GM06990 (cell line): ENCODE measurements around the gene ASIC1.

ENCODE experiments used
- DNase-seq: peaks from one replicate; pipeline ENCODE4 v3.0.0-alpha.2; 2011; ENCODE audit not compliant: insufficient read length; ENCODE audit errors: extremely low read depth
- H3K27me3 ChIP-seq: replicated peaks from 2 replicates; pipeline ENCODE4 v1.6.0; 2011; ENCODE audit warnings: low read length; ENCODE audit not compliant: control insufficient read depth, insufficient read depth
- H3K36me3 ChIP-seq: 2 replicates; pipeline ENCODE4 v1.5.1; 2011; ENCODE audit warnings: low read length; ENCODE audit not compliant: control insufficient read depth, insufficient read depth
- H3K4me3 ChIP-seq: replicated peaks from 2 replicates; pipeline ENCODE4 v1.5.1; 2011; ENCODE audit warnings: low read depth, mild to moderate bottlenecking, control low read depth, low read length
- TF ChIP-seq, protein P1 (sequence below): IDR thresholded peaks from 2 replicates; pipeline ENCODE4 v1.5.1; 2011; ENCODE audit warnings: low read length, control low read depth, mild to moderate bottlenecking, inconsistent platforms; ENCODE audit not compliant: insufficient read depth, poor library complexity, severe bottlenecking

Gene ASIC1

DNA sequence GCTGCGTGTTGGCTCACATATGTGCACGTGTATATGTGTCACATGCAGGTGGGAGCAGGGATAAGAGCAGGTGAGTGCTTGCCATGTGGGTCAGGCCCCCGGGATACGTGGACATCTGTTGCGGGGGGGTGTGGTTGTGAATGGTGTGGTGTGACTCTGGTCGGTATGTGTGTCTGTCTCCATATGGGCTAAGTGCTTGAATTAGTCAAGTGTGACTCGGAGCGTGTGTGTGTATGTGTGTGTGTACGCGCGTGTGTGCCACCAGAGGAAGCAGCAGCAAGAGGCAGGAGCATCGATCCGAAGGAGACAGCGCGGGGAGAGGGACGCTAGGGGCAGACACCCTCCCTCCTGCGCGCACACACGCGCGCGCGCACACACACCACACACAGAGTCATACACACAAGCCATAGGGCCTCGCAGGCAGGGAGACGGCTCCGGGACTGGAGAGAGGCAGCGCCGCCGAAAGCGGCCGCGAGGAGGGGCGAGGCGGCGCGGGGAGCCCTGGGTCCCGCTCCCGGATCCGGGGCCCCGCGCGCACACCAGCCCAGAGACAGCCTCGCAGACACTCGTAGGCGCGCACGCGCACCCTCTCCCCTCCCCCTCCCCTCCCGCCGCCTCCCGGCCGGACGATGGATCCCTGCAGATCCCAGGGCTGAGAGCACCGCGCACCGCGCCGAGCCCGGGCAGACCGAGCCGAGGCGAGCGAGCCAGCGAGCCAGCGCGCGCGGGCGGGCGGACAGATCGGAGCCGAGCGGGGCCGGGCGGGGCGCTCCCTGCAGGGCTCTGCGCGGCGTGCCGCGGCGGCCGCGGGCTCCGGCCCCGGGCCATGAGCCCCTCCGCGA, at the start of gene ASIC1:
Gene ASIC1 (plus strand): TSS at position 597 of the 842 bp plus-strand sequence. CDS start 1,171 bp downstream, outside the sequence.
- Histone ChIP-seq H3K36me3 (no peaks in the 10 kb centered on the region), H3K27me3 (peaks cover 8% of the 10 kb centered on the region), H3K4me3 (peak within 1 kb of the TSS; percentile 63)
- DNase-seq = peak; percentile 43
- TF ChIP-seq, protein P1, sequence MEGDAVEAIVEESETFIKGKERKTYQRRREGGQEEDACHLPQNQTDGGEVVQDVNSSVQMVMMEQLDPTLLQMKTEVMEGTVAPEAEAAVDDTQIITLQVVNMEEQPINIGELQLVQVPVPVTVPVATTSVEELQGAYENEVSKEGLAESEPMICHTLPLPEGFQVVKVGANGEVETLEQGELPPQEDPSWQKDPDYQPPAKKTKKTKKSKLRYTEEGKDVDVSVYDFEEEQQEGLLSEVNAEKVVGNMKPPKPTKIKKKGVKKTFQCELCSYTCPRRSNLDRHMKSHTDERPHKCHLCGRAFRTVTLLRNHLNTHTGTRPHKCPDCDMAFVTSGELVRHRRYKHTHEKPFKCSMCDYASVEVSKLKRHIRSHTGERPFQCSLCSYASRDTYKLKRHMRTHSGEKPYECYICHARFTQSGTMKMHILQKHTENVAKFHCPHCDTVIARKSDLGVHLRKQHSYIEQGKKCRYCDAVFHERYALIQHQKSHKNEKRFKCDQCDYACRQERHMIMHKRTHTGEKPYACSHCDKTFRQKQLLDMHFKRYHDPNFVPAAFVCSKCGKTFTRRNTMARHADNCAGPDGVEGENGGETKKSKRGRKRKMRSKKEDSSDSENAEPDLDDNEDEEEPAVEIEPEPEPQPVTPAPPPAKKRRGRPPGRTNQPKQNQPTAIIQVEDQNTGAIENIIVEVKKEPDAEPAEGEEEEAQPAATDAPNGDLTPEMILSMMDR = no peak

DNA sequence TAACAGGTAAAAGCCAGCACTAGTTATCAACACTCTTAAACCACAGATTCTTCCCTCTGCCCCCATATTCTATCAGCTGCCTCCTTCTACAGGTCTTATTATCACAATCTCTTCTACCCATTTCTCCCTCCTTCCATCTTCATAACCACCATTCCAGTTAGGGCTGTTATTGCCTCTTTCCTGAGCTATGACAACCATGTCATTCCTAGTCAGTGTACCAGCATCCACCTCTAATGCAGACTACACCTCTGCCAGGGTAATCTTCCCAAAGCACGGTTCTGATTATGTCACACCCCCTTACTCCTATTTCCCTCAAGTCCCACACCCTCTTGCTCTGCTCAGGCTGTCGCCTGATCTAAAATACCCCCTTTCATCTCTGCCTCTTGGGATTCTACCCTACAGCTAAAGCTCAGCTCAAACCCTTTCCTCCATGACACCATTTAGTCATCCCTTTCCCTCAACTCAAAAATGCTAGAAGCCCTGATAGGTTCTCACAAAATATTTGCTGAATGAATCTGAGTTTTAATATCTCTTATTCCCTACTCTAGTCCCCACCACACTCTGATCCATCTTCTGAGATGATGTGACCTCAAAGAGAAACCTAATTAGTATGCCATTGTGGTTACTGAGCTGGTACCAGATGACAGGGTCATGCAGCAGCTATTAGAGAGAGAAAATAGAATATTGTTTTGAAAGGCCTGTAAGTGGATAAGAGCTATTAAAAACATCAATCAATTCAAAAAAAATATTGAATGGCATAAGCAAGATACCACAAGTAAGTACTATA, 43.8 kb upstream of the ASIC1 start:
- no peak overlapping the region for H3K4me3 ChIP-seq
- peaks cover 4% of the 10 kb centered on the region for H3K36me3 ChIP-seq
- TF ChIP-seq, protein P1 = no peak
- H3K27me3 ChIP-seq = no peaks in the 10 kb centered on the region
- DNase-seq = no peak

DNA sequence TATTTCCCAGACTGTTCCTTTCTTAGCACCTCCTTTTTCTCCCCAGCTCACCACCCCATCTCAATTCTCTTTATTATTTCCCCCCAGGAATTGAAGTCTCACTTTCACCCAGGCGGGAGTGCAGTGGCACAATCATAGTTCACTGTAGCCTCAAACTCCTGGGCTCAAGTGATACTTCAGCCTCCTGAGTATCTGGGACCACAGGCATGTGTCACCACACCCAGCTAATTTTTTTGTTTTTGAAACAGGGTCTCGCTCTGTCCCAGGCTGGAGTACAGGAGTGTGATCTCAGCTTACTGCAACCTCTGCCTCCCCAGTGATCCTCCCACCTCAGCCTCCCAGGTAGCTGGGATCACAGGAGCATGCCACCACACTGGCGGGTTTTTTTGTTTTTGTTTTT, 43.1 kb upstream of the ASIC1 start:
- H3K36me3 ChIP-seq = peaks cover 4% of the 10 kb centered on the region
- TF ChIP-seq, protein P1 = no peak
- DNase-seq = no peak
- no peak overlapping the region for H3K4me3 ChIP-seq
- no peaks in the 10 kb centered on the region for H3K27me3 ChIP-seq

DNA sequence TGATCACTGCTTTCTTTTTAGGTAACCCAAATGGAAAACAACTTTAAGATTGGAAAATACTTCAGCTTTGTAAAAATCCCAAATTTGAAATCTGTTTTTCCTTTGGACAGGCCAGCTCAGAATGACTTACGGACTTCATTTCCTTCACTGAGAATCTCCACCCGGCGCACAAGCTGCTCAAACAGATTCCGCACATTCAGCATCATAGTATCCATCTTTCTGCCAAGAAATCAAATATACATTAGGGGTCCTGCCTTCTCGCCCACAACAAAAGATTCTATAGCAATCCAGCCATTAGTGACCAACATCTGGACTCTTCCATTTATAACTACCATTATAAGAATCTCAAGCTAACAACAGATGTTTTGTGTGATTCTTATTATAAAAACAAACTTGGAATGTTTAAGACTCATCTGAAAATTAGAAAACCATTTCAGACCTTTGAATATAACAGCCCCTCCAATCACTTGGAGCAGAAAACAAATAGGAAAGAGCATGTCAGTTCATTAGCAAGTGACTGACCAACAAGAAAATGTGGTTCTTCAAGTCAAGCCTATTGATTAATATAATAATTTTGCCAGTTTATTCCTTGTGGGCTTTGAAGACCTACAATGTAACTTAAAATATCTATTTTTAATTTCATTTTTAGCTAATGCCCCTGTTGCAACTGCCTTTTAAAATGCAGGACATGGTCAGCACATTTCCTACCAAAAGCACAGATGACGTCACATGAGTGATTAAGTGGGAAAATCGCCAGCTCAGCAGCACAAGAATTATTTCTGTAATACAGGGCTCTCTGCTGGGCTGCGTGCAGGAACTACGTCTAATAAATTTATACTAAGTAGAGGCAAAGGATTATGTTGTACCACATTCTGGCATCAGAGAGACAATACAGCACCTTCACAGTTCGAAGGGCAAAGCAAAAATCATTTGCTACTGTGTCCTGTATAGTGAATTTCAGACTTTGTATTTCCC, 40.6 kb upstream of the ASIC1 start:
- no peaks in the 10 kb centered on the region for H3K27me3 ChIP-seq
- TF ChIP-seq, protein P1 = no peak
- no peak for DNase-seq
- no peak overlapping the region for H3K4me3 ChIP-seq
- H3K36me3 ChIP-seq = peaks cover 4% of the 10 kb centered on the region

DNA sequence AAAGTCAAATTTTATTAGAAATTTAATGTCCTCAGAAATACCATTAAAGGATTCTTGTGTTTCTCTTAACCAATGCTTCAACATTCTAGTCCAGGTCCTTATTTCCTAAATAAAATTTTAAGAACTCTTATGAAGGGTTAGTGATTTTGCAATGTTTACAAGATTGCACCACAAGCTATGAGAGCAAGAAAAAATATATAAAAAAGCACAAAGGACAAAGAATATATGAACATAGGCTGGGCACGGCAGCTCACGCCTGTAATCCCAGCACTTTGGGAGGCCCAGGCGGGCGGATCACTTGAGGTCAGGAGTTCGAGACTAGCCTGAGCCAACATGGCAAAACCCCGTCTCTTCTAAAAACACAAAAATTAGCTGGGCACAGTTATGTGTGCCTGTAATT, 39.8 kb upstream of the ASIC1 start:
- TF ChIP-seq, protein P1 = no peak
- Histone ChIP-seq H3K27me3 (no peaks in the 10 kb centered on the region), H3K36me3 (peaks cover 4% of the 10 kb centered on the region), H3K4me3 (no peak overlapping the region)
- no peak for DNase-seq
